SKM-1 treated with dmso at 0.1 percent for 144 hours (cell line): ENCODE measurements around the gene ZNF608.

Experiments
- DNase-seq: peaks from one replicate; lab custom pipeline; 2025; ENCODE audit not compliant: unreplicated experiment; lab: John Stamatoyannopoulos, UW

The ZNF608 gene

GRCh38 chr5:124745928-124746915 lies at the start of gene ZNF608:
Gene ZNF608 (minus strand): TSS chr5:124746639. CDS start chr5:124744989, 1,650 bp downstream.
- no peak for DNase-seq

GRCh38 chr5:124795829-124796228 lies 49.4 kb upstream of the ZNF608 start:
- DNase-seq: no peak

GRCh38 chr5:124790895-124791732 lies 44.7 kb upstream of the ZNF608 start:
- DNase-seq: no peak

GRCh38 chr5:124790301-124790894 lies 44.0 kb upstream of the ZNF608 start:
- no peak for DNase-seq

GRCh38 chr5:124789104-124789605 lies 42.7 kb upstream of the ZNF608 start:
- no peak for DNase-seq

DNA sequence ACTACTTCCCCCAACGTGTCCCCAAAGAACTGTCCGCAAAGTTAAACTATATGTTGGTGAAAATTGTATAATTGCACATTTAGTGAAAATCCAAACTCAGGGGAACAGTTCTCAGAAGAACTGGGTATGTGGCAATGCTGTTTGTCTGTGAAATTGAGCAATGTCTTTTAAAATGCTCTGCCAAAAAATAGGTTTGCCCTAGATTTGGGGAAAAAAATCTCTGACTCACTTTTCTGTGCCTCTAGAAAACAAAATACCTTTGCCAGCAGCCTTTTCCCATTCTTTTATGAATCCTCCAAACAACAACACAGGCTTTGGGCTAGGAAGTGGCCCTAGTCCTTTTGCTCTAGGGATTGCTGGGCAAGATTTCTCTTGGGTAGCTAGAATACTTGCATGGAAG lies 37.4 kb upstream of the ZNF608 start:
- no peak for DNase-seq

DNA sequence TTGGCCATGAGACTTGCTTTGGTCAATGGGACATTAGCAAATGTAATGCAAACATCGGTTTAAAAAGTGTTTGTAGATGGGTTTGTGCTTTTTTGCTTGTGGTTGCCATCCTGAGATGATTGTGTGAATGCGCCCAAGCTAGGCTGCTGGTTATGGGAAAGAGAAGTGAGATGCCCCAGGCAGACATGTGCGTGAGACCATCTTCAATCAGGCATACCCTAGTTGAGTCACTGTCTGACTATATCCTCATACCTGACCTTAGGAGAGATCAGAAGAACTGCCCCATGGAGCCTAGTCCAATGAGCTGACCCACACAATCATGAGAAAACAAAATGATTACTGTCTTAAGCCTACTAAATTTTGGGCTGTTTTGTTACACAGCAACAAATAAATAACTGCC lies 36.8 kb upstream of the ZNF608 start:
- no peak for DNase-seq

- no peak for DNase-seq
Measured at GRCh38 chr5:124782262-124782661, 35.8 kb upstream of the ZNF608 start.

- DNase-seq: no peak
Measured at GRCh38 chr5:124780011-124780410, 33.6 kb upstream of the ZNF608 start.

DNA sequence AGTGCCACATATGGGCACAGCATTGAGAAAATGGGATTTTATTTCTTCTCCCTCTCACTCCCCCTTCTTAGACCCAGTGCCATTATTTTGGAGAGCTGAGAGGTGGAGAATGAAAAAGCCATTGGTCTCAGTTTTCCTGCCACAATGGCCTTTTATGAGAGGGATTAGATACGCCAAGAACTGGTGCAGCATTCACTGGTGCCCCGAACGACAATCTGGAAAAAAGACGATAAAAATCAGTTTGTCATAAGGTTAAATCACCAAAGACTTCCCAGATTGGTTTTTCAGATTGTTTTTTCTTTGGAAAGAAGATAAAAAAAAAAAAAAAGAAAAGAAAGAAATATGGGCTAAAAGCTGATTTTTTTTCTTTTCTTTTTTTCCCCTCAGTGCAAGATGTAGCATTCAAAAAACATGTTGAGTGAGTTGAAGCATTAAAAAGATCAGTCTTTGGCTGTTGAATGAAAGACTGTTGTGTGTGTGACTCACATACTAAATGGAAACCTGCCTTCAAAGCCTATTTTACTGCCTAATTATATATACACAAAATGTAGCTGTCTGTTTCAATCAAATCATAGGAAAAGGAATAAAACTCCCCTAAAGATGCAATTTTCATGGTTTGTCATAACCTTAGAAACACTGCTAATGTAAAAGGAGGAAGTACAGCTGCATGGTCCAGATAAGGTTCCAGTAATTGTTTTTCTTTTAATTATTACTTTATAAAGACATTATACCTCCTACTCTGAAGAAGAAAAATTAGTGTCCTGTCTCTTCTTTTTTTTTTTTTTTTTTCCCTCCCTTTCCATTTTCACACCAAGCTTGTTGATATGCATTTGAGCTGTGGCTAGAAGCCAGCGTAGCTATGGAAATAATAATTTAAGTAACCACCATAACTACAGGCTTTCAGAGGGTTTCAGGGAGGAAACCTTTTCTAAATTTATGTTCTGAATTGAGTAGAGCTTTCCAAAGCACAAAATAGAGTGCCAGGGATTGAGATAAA lies 27.2 kb upstream of the ZNF608 start:
- no peak for DNase-seq

- no peak for DNase-seq
Measured at GRCh38 chr5:124772457-124773200, 26.2 kb upstream of the ZNF608 start.

- no peak for DNase-seq
Measured at GRCh38 chr5:124771761-124772160, 25.3 kb upstream of the ZNF608 start.

DNA sequence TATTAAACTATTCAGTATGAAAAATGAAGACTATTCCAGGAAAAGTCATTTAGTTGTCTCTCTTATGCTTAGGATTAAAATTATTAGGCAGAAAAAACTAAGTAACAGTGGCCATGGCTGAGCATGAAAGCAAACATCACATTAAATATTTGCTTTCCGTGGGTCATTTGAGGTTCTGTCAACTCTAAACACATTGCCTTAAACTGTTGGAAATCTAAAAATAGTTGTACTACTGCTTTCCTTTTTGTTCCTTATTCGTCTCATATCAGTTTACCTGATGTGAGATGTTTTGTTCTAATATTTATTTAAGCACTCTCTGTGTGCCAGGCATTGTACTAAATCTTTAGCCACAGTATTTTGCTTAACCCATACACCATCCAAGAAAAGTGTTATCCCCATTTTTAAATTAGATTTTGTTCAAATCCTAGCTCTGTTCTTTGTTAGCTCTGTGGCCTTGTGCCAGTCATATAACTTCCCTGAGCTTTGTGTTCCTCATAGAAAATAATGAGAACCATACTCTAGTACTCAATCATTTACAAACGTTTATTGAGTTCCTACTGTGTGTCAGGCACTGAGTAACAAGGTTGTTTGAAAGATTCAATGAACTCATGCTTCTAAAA lies 18.7 kb upstream of the ZNF608 start:
- no peak for DNase-seq

- DNase-seq: no peak
Measured at GRCh38 chr5:124764585-124764984, 18.1 kb upstream of the ZNF608 start.

DNA sequence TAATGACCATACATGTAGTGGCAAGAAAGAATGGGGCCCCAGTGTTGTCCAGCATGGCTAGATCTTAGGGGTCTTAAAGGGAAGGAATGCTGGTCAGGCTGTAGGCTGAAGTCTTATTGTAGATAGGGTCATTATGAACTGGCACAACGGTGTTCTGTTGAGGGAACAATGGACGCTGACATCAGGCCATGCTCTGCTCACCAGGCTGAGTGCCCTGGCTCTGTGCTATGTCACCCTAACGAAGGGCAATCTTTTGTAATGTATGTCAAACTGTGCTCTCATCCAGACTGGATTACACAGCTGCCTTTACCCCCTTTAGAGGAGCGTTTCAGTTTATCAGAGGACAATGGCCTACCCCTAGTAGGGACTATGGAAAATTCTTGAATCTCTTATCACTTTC lies 14.6 kb upstream of the ZNF608 start:
- DNase-seq: no peak

DNA sequence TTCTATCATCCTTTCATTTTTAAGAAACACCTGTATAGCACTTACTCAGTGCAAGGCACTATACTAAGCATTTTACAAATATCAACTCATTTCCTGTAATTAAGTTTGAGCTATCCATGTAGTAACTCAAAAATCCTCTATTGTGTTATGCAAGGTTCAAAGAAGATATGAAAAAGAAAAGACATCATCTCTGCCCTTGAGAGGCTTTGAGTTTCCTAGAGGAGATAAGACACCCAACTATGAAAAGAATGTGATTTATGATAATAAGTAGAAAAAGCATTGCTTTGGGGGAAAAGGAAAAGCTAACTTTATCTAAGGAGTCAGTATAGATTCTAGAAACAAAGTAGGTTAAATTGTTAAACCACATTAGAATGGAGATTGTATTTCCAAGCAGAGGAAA lies 14.2 kb upstream of the ZNF608 start:
- DNase-seq: no peak

GRCh38 chr5:124755565-124755964 lies 9.1 kb upstream of the ZNF608 start:
- no peak for DNase-seq

GRCh38 chr5:124755041-124755440 lies 8.6 kb upstream of the ZNF608 start:
- no peak for DNase-seq
